Activated CD8-positive, alpha-beta T cell treated with anti-CD3 and anti-CD28 coated beads for 36 hours (primary cell): ENCODE data around the gene STRADA. TPM values are rescaled to one million over a fixed set of nuclear protein-coding genes. Genes with fewer than 3 reads are reported as not detected.

Experiments
- ATAC-seq: fragments of 200-7000 bp; cut with Tn5 transposase; one replicate; pipeline ENCODE4 v1.10.0; 2021; ENCODE audit warnings: mild to moderate bottlenecking, moderate library complexity
- CTCF ChIA-PET: fragments of 350-600 bp; sonication (Branson Sonifier 250); formaldehyde crosslinking; loops from one replicate; lab custom pipeline; 2021; ENCODE audit warnings: antibody characterized with exemption; lab: Charles Lee
- POLR2A ChIA-PET: fragments of 350-600 bp; sonication (Branson Sonifier 250); formaldehyde crosslinking; loops from one replicate; lab custom pipeline; 2021; ENCODE audit warnings: antibody characterized with exemption; lab: Charles Lee
- DNase-seq: peaks from one replicate; pipeline ENCODE4 v3.0.0-alpha.2; 2020
- H3K27ac Mint-ChIP-seq: one replicate; pipeline ENCODE4 v1.8.0; 2021; ENCODE audit warnings: mild to moderate bottlenecking, mixed read lengths
- H3K27me3 Mint-ChIP-seq: one replicate; pipeline ENCODE4 v1.8.0; 2021; ENCODE audit warnings: mixed read lengths
- H3K36me3 Mint-ChIP-seq: one replicate; pipeline ENCODE4 v1.8.0; 2021; ENCODE audit warnings: low read depth, mixed read lengths
- H3K4me1 Mint-ChIP-seq: one replicate; pipeline ENCODE4 v1.8.0; 2021; ENCODE audit warnings: low read depth, mixed read lengths
- H3K4me3 Mint-ChIP-seq: one replicate; pipeline ENCODE4 v1.8.0; 2021; ENCODE audit warnings: mild to moderate bottlenecking, moderate library complexity, mixed read lengths
- H3K9me3 Mint-ChIP-seq: one replicate; pipeline ENCODE4 v1.8.0; 2021; ENCODE audit warnings: mixed read lengths
- intact Hi-C: fragments of 100-400 bp; cut with micrococcal nuclease; formaldehyde crosslinking; loops from one replicate; pipeline ENCODE4 v1.10.0; 2022
- total RNA-seq, 2 experiments: library from RNA; stranded (reverse); gene quantifications; one replicate each; pipeline ENCODE4 v1.2.3, GENCODE V29; 2021
- TF ChIP-seq, protein P1 (sequence below): fragments of 200-600 bp; IDR thresholded peaks from one replicate; pipeline ENCODE4 v1.8.0; 2022; ENCODE audit warnings: antibody characterized with exemption, mild to moderate bottlenecking

Gene STRADA
- total RNA-seq, 2 experiments from 2014 or later, result 44.8 to 48.8 TPM

- TF ChIP-seq, protein P1, sequence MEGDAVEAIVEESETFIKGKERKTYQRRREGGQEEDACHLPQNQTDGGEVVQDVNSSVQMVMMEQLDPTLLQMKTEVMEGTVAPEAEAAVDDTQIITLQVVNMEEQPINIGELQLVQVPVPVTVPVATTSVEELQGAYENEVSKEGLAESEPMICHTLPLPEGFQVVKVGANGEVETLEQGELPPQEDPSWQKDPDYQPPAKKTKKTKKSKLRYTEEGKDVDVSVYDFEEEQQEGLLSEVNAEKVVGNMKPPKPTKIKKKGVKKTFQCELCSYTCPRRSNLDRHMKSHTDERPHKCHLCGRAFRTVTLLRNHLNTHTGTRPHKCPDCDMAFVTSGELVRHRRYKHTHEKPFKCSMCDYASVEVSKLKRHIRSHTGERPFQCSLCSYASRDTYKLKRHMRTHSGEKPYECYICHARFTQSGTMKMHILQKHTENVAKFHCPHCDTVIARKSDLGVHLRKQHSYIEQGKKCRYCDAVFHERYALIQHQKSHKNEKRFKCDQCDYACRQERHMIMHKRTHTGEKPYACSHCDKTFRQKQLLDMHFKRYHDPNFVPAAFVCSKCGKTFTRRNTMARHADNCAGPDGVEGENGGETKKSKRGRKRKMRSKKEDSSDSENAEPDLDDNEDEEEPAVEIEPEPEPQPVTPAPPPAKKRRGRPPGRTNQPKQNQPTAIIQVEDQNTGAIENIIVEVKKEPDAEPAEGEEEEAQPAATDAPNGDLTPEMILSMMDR, result no peak
- no peaks in the 10 kb centered on the region for H3K9me3 Mint-ChIP-seq
- H3K27ac Mint-ChIP-seq, result no peak overlapping the region
- ATAC-seq (no peak), DNase-seq (no peak)
- ChIA-PET CTCF (interaction anchor here (0.8 to 1.4 kb wide), 3 partner anchors 16 to 36 kb away, joined by 3 to 4 read pairs (median 4); no protein-coding TSS in a partner anchor), POLR2A (interaction anchor here (0.7 to 1.0 kb wide), 3 partner anchors 14 to 26 kb away, joined by 3 read pairs; no protein-coding TSS in a partner anchor)
- peaks cover 43% of the 10 kb centered on the region for H3K4me1 Mint-ChIP-seq
- H3K4me3 Mint-ChIP-seq, result no peak overlapping the region
- intact Hi-C loops, result no loop called here
- peaks cover 48% of the 10 kb centered on the region for H3K36me3 Mint-ChIP-seq
- H3K27me3 Mint-ChIP-seq, result no peaks in the 10 kb centered on the region
Observed at GRCh38 chr17:63768433-63768832, 26.8 kb upstream of the STRADA start.

DNA sequence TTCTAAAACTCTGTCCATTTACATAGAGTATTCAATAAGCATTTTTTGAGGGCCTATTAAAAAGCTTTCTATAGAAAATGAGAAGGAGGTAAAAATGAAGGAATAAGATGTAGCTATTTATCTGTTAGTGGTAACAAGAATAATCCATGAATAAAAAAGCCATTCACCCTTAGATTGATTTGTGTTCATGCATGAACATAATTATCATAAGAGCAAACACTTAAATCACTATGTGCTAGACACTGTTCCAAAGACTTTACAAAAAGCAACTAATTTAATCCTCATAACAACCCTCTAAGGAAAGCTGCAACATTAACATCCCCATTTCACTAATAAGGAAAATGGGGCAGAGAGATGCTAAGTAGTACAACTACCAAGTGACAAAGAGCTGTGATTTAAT is 25.2 kb upstream of the STRADA start:
- no peak for ATAC-seq
- ChIA-PET POLR2A (interaction anchor here (0.7 to 1.0 kb wide), 2 partner anchors 9 to 84 kb away, joined by 3 to 4 read pairs; no protein-coding TSS in a partner anchor), CTCF (interaction anchor here (0.8 to 1.0 kb wide), 2 partner anchors 16 to 57 kb away, joined by 3 to 5 read pairs; no protein-coding TSS in a partner anchor)
- TF ChIP-seq, protein P1, result no peak
- peaks cover 48% of the 10 kb centered on the region for H3K36me3 Mint-ChIP-seq
- intact Hi-C loops, result no loop called here
- peaks cover 40% of the 10 kb centered on the region for H3K4me1 Mint-ChIP-seq
- H3K27me3 Mint-ChIP-seq, result no peaks in the 10 kb centered on the region
- H3K27ac Mint-ChIP-seq, result no peak overlapping the region
- no peaks in the 10 kb centered on the region for H3K9me3 Mint-ChIP-seq
- H3K4me3 Mint-ChIP-seq, result no peak overlapping the region
- no peak for DNase-seq

- intact Hi-C loops, result no loop called here
- Mint-ChIP-seq H3K9me3 (no peaks in the 10 kb centered on the region), H3K27ac (peak overlapping the region; percentile 2), H3K36me3 (peaks cover 47% of the 10 kb centered on the region), H3K4me1 (peaks cover 35% of the 10 kb centered on the region), H3K4me3 (no peak overlapping the region), H3K27me3 (no peaks in the 10 kb centered on the region)
- TF ChIP-seq, protein P1, result no peak
- ChIA-PET CTCF (interaction anchor here (1.1 to 1.5 kb wide), 4 partner anchors 14 to 101 kb away, joined by 3 to 4 read pairs (median 4); no protein-coding TSS in a partner anchor), POLR2A (no interaction called here)
- DNase-seq (no peak), ATAC-seq (no peak)
Observed at GRCh38 chr17:63764716-63765115, 23.1 kb upstream of the STRADA start.

DNA sequence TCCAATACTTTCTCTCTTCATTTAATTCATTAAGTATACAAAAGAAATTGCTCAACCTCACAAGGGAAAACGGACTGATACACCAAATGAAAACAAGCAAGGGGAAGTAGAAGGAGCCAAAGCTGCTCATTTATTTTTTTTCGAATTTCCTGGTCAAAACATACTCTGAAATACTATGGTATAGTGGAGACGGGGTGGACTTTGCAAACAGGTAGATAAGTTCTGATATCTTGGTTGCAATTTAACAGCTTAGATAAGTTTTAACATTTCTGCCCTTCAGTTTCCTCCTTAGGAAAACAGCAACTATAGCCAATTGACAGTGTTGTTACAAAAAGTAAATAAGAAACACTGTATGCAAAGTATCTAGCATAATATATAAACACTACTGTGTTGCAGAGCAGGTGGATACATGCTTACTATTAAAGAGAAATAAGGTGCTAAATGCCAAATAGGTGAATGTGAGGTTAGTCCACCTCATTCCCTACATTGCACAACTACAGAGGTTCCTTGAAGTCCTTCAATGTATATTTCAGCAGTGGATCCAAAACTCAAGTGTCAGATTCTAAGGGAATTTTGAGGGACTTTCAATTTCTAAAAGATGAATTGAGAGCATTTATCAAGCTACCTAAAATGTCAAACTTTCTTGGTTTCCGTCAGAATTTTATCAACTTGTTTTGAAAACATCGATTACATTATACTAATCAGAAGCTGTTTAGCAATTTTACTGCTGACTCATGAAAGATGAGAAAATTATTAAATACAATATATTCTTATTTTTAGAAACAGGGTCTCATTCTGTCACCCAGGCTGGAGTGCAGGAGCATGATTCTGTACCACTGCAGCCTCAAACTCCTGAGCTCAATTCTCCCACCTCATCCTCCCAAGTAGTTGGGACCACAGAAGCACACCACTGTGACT is 20.8 kb upstream of the STRADA start:
- TF ChIP-seq, protein P1, result no peak
- Mint-ChIP-seq H3K27ac (no peak overlapping the region), H3K4me1 (peaks cover 22% of the 10 kb centered on the region), H3K9me3 (no peaks in the 10 kb centered on the region), H3K4me3 (no peak overlapping the region), H3K27me3 (no peaks in the 10 kb centered on the region), H3K36me3 (peaks cover 58% of the 10 kb centered on the region)
- ATAC-seq (no peak), DNase-seq (no peak)
- CTCF ChIA-PET, result interaction anchor here (1.1 to 2.0 kb wide), 4 partner anchors 10 to 67 kb away, joined by 4 to 6 read pairs (median 4); partner anchors contain the start of genes CCDC47 and DDX42
- POLR2A ChIA-PET, result interaction anchor here (0.6 to 1.8 kb wide), 9 partner anchors 8 to 141 kb away, joined by 3 to 13 read pairs (median 4); partner anchors contain the start of genes CCDC47, DDX42 and STRADA
- intact Hi-C loops, result no loop called here
